ENCODE results near the gene AMZ1.
A peak's percentile ranks its signal among the peaks of the same experiment; 100 is the strongest.

Gene AMZ1

DNA sequence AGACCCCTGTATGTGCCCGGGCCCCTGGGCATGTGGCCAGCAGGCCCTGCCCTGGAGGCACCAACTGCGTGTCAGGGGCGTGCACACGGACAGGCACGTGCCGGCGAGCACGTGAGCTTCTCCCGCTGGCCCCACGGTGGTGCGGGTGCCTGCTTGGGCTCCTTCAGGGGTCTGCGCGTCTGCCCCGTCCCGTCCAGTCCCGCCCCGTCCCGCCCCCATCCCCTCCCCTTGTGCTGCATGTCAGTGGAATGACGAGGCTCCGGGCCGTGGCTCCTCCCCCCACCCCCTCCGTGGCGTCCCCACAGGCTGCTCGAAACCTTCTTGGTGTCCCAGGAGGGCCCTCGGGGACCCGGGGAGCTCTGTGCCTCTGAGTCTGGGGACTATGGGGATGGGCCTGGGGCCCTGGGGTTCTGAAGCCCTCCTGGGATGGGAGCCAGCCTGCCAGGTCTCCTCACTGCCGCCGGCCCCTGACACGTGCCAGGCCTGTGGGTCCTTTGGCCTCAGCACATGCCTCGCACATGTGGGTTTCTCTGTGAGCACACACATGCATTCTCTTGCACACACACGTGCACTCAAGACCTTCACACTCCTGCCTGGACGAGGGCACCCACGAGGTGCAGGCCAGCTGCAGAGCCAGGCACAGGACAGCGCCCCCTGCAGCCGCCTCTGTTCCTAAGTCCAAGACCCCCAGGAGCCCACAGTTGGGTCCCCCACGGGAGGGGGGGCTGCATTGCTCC is 27.5 kb upstream of the AMZ1 start:
- Mint-ChIP-seq H3K36me3 (ENCODE audit: low read depth) (peaks cover 6% of the 10 kb centered on the region), H3K27ac (no peak overlapping the region), H3K4me3 (no peak overlapping the region), H3K27me3 (ENCODE audit: low read depth, poor library complexity) (no peaks in the 10 kb centered on the region), H3K4me1 (no peaks in the 10 kb centered on the region), H3K9me3 (no peaks in the 10 kb centered on the region)
- no peak for DNase-seq
- TF ChIP-seq, protein P1, sequence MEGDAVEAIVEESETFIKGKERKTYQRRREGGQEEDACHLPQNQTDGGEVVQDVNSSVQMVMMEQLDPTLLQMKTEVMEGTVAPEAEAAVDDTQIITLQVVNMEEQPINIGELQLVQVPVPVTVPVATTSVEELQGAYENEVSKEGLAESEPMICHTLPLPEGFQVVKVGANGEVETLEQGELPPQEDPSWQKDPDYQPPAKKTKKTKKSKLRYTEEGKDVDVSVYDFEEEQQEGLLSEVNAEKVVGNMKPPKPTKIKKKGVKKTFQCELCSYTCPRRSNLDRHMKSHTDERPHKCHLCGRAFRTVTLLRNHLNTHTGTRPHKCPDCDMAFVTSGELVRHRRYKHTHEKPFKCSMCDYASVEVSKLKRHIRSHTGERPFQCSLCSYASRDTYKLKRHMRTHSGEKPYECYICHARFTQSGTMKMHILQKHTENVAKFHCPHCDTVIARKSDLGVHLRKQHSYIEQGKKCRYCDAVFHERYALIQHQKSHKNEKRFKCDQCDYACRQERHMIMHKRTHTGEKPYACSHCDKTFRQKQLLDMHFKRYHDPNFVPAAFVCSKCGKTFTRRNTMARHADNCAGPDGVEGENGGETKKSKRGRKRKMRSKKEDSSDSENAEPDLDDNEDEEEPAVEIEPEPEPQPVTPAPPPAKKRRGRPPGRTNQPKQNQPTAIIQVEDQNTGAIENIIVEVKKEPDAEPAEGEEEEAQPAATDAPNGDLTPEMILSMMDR (IDR thresholded peaks at IDR 0.05): peak; percentile 14

DNA sequence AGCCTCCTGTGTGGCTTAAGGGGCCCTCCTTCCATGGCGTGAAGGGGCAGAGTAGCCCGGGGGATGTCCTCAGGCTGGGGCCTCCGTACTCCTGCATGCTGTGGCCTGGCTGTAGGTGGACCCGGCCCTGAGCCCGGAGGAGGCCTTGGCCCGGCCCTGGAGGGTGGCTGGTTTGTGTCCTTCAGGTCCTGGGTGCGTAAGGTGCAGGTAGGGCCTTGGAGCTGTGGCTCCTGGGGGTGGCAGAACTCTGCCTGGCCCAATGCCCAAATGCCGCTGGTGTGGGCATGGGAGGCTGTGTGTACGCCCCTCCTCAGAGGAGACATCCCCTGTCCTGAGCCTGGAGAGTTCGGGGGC is 26.9 kb upstream of the AMZ1 start:
- Mint-ChIP-seq H3K4me1 (no peaks in the 10 kb centered on the region), H3K36me3 (ENCODE audit: low read depth) (peaks cover 6% of the 10 kb centered on the region), H3K27ac (no peak overlapping the region), H3K27me3 (ENCODE audit: low read depth, poor library complexity) (no peaks in the 10 kb centered on the region), H3K4me3 (no peak overlapping the region), H3K9me3 (no peaks in the 10 kb centered on the region)
- no peak for DNase-seq
- TF ChIP-seq, protein P1 (IDR thresholded peaks at IDR 0.05): no peak

DNA sequence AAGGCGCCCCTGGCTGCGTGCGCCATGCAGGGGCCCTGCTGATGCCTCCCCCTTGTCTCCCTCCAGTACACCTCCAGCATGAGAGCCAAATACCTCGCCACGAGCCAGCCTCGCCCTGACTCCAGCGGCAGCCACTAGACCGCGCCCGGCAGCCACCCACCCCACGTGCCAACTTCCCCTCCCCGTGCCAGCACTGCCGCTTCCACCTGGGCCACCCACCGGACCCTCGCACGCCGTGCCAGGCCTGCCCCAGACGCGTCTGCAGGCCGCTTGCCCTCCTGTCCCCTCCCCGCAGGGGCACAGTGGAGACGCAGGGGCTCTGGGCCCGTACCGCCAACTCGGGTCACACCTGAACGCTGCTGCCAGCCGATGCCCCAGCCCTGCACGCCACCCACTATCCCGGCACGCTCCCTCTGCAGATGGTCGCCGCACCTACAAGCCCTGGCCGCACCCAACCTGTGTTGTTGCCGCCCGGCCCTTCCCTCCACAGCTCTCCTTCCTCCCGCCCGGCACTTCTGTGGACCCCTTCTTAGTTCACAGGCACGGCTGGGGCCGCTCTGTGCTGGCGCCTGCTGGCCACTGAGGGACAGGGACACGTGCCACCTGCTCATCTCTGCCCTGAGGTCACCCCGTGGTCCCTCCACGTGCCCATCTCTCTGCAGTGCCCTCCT is 26.3 kb upstream of the AMZ1 start:
- DNase-seq: no peak
- Mint-ChIP-seq H3K4me1 (no peaks in the 10 kb centered on the region), H3K4me3 (no peak overlapping the region), H3K27ac (no peak overlapping the region), H3K9me3 (no peaks in the 10 kb centered on the region), H3K36me3 (ENCODE audit: low read depth) (peaks cover 6% of the 10 kb centered on the region), H3K27me3 (ENCODE audit: low read depth, poor library complexity) (no peaks in the 10 kb centered on the region)
- TF ChIP-seq, protein P1 (IDR thresholded peaks at IDR 0.05): no peak

DNA sequence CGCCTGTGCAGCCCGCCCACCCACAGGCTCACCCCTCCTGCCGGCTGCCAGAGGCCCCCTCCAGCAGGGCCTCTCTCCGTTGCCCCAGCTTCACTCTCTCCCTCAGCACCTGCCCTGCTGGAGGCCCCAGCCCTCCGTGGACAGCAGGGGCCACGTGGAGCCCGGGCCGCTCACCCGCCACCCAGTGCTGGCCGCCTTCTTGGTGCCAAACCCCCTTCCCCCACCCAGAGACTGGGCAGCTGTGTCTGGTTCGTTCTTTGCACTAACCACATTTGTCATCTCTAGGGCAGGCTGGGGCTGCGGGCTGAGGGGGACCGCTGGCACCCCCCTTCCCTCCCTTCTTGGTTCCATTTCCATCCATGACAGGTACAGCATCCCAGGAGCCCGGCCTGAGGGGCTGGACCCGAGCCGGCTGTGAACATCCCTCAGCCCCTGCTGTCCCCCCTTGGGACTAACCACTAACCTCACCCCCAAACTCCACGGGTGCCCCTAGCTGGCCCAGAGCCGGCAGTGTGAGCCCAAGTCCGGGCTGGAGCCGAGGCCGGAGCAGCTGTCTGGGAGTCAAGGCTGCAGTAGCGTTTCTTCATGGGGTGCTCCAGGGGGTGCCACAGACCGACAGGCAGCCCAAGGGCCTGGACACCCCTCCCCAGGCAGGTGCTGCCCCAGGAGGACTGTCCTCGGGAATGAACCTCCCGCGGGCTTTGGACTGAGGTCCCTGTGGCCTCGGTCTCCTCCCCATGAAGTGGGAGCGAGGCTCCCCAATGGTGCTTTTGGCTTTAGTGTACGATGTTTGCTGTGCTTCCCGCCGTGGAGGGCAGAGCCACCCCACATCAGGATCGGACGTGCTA is 25.5 kb upstream of the AMZ1 start:
- Mint-ChIP-seq H3K4me3 (no peak overlapping the region), H3K36me3 (ENCODE audit: low read depth) (no peaks in the 10 kb centered on the region), H3K4me1 (no peaks in the 10 kb centered on the region), H3K27me3 (ENCODE audit: low read depth, poor library complexity) (no peaks in the 10 kb centered on the region), H3K27ac (no peak overlapping the region), H3K9me3 (no peaks in the 10 kb centered on the region)
- TF ChIP-seq, protein P1 (IDR thresholded peaks at IDR 0.05): no peak
- no peak for DNase-seq

DNA sequence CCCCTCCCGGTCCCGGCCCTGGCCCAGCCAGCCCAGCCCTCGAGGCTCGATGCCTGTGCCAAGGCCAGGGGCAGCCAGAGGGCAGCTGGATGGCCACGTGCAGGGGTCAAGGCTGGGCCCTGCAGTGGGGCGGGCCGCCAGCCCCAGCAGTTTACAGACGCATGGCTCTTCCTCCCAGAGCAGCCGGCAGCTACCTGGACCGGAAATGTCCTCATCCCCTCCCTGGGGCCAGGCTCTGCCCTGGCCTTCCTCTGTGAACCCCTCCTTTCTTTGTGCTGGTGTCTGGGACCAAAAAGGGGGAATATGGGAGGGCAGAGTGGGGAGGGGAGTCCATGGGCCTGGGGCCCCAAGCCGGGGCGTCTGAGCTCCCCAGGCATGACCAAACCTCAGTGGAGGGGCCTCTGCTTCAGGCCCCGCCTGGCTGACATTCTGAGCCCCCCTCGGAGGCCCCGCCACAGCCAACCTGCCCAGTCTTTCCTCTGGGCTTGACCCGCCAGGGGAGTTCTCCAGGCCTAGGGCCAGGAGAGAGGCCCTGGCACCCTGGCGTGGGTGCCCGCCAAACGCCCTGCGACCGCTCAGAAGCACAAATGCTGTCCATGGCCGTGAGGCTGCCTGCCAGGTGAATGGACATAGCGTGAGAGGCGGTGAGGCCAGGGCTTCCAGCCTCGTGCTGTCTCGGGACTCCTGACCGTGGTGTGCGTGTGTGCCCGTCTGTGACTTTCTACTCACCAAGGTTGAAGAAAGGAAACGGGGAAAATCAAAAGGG is 24.7 kb upstream of the AMZ1 start:
- no peaks in the 10 kb centered on the region for H3K9me3 Mint-ChIP-seq
- peak overlapping the region; percentile 71 for H3K27ac Mint-ChIP-seq
- no peaks in the 10 kb centered on the region for H3K4me1 Mint-ChIP-seq
- no peaks in the 10 kb centered on the region for H3K36me3 Mint-ChIP-seq (ENCODE audit: low read depth)
- H3K27me3 Mint-ChIP-seq (ENCODE audit: low read depth, poor library complexity): peaks cover 3% of the 10 kb centered on the region
- TF ChIP-seq, protein P1 (IDR thresholded peaks at IDR 0.05): no peak
- no peak overlapping the region for H3K4me3 Mint-ChIP-seq
- DNase-seq: no peak

All from nephron progenitor cell (in vitro differentiated cells).